Endothelial cell of umbilical vein (primary cell): ENCODE measurements around the gene DDX4. TPM values are rescaled to one million over a fixed set of nuclear protein-coding genes. Genes with fewer than 3 reads are reported as not detected.

Experiments used
- BruUV-seq: library from RNA; stranded (reverse); fragments of 400-500 nt; replicated peaks from 2 replicates; lab custom pipeline; 2021; lab: Mats Ljungman, UMichigan
- CTCF ChIA-PET: fragments of 300-600, 350-600 bp; sonication (Branson Sonifier 250); formaldehyde crosslinking; loops from one replicate; lab custom pipeline; 2021; ENCODE audit warnings: antibody characterized with exemption, inconsistent platforms; lab: Charles Lee
- POLR2A ChIA-PET: fragments of 300-600, 350-600 bp; sonication (Branson Sonifier 250); formaldehyde crosslinking; loops from one replicate; lab custom pipeline; 2021; ENCODE audit warnings: antibody characterized with exemption, inconsistent platforms; lab: Charles Lee
- DNase-seq: peaks from one replicate; pipeline ENCODE4 v3.0.0-alpha.2; 2011; ENCODE audit warnings: low read depth, low spot score
- FAIRE-seq: peaks from 2 replicates; lab custom pipeline; 2011; peaks lifted over from hg19 to GRCh38; lab: Jason Lieb, UNC
- H2AFZ ChIP-seq: 2 replicates; pipeline ENCODE4 v1.6.0; 2012; ENCODE audit warnings: low read depth, low read length, control low read depth, inconsistent platforms
- H3K27ac ChIP-seq: 2 replicates; pipeline ENCODE4 v1.5.1; 2011; ENCODE audit warnings: low read depth, mild to moderate bottlenecking, control low read depth, low read length, moderate library complexity; ENCODE audit not compliant: insufficient read depth
- H3K27me3 ChIP-seq, 2 experiments: 2 replicates each; pipeline versions ENCODE4 v1.6.0 to v1.6.1; 2011; ENCODE audit warnings: low read length in 2 of 2, mixed read lengths in 1 of 2; ENCODE audit not compliant: control insufficient read depth in 2 of 2, insufficient read depth in 2 of 2
- H3K36me3 ChIP-seq, 2 experiments: 2 replicates in 1 of 2; 3 replicates in 1 of 2; pipeline ENCODE4 v1.5.1; 2011; ENCODE audit warnings: low read length in 2 of 2, mild to moderate bottlenecking in 1 of 2, moderate library complexity in 1 of 2; ENCODE audit not compliant: control insufficient read depth in 2 of 2, insufficient read depth in 2 of 2; ENCODE audit errors: extremely low read depth in 1 of 2
- H3K4me1 ChIP-seq: 3 replicates; pipeline ENCODE4 v1.5.1; 2011; ENCODE audit warnings: mild to moderate bottlenecking, low read length; ENCODE audit not compliant: control insufficient read depth, insufficient read depth; ENCODE audit errors: extremely low read depth
- H3K4me2 ChIP-seq: 2 replicates; pipeline ENCODE4 v1.6.1; 2011; ENCODE audit warnings: low read length, control low read depth, mixed read lengths; ENCODE audit not compliant: insufficient read depth
- H3K4me3 ChIP-seq, 3 experiments: fragments of 200-600 bp in 1 of 3; sonication (generic), shearing (Covaris generic) in 1 of 3; replicated peaks in 1 of 3; 2 replicates each; pipeline ENCODE4 v1.5.1; 2011 to 2016; ENCODE audit warnings: control low read depth in 3 of 3, low read length in 3 of 3, mild to moderate bottlenecking in 2 of 3, inconsistent platforms in 1 of 3, low read depth in 1 of 3, moderate library complexity in 1 of 3; ENCODE audit not compliant: insufficient read depth in 1 of 3
- H3K79me2 ChIP-seq: 2 replicates; pipeline ENCODE4 v1.6.0; 2012; ENCODE audit warnings: low read length, inconsistent platforms; ENCODE audit not compliant: control insufficient read depth, insufficient read depth
- H3K9ac ChIP-seq: replicated peaks from 2 replicates; pipeline ENCODE3; 2011; ENCODE audit warnings: low read length, control low read depth; ENCODE audit not compliant: insufficient read depth; ENCODE audit errors: extremely low read depth
- H3K9me1 ChIP-seq: replicated peaks from 3 replicates; pipeline ENCODE4 v1.6.0; 2011; ENCODE audit warnings: mild to moderate bottlenecking, low read length; ENCODE audit not compliant: control insufficient read depth, insufficient read depth; ENCODE audit errors: extremely low read depth
- H3K9me3 ChIP-seq: replicated peaks from 2 replicates; pipeline ENCODE4 v1.5.1; 2012; ENCODE audit warnings: low read length, inconsistent platforms; ENCODE audit not compliant: control insufficient read depth, insufficient read depth
- H4K20me1 ChIP-seq: replicated peaks from 2 replicates; pipeline ENCODE3; 2011; ENCODE audit warnings: mild to moderate bottlenecking, low read length; ENCODE audit not compliant: control insufficient read depth, insufficient read depth; ENCODE audit errors: extremely low read depth
- CTCF ChIP-seq, 2 donors: IDR thresholded peaks; 1 replicate in 1 of 2; 2 replicates in 1 of 2; pipeline ENCODE4 v1.5.1; 2011; ENCODE audit warnings: low read length in 2 of 2, mild to moderate bottlenecking in 2 of 2, moderate library complexity in 2 of 2, control low read depth in 1 of 2, inconsistent platforms in 1 of 2, low read depth in 1 of 2; ENCODE audit not compliant: insufficient read depth in 1 of 2; ENCODE audit errors: extremely low read depth in 1 of 2
- EZH2 ChIP-seq: IDR thresholded peaks from 2 replicates; pipeline ENCODE4 v1.6.1; 2012; ENCODE audit warnings: borderline replicate concordance, low read depth, mild to moderate bottlenecking, moderate library complexity, low read length, inconsistent platforms; ENCODE audit not compliant: severe bottlenecking
- FOS ChIP-seq: IDR thresholded peaks from 2 replicates; pipeline ENCODE4 v1.6.1; 2011; ENCODE audit warnings: mild to moderate bottlenecking, low read length, moderate library complexity, borderline replicate concordance; ENCODE audit not compliant: insufficient read depth
- GATA2 ChIP-seq: IDR thresholded peaks from 2 replicates; pipeline ENCODE4 v1.7.0; 2011; ENCODE audit warnings: low read depth, mild to moderate bottlenecking, moderate library complexity, mixed read lengths, low read length; ENCODE audit not compliant: insufficient read length, insufficient read depth
- JUN ChIP-seq: IDR thresholded peaks from 2 replicates; pipeline ENCODE4 v1.6.1; 2011; ENCODE audit warnings: borderline replicate concordance, low read depth; ENCODE audit not compliant: insufficient read length, insufficient read depth
- MAX ChIP-seq: IDR thresholded peaks from 2 replicates; pipeline ENCODE4 v1.6.1; 2011; ENCODE audit not compliant: insufficient read depth, insufficient read length
- MYC ChIP-seq: IDR thresholded peaks from one replicate; pipeline ENCODE4 v1.6.1; 2011; ENCODE audit warnings: mild to moderate bottlenecking, low read depth, low read length
- POLR2A ChIP-seq: IDR thresholded peaks from 2 replicates; pipeline ENCODE4 v1.6.1; 2012; ENCODE audit warnings: low read depth, mild to moderate bottlenecking, control low read depth, low read length
- POLR2AphosphoS5 ChIP-seq: IDR thresholded peaks from 2 replicates; pipeline ENCODE4 v1.6.1; 2012; ENCODE audit warnings: low read depth, mild to moderate bottlenecking, control low read depth, low read length, moderate library complexity; ENCODE audit not compliant: insufficient read depth
- dilution Hi-C: fragments of 300-500 bp; cut with MboI; formaldehyde crosslinking; loops from one replicate; pipeline ENCODE4 v1.15.0; 2019; ENCODE audit warnings: low sequenced_read_pairs; ENCODE audit not compliant: extremely low pct_ligation_motif_present
- intact Hi-C: fragments of 100-400 bp; cut with micrococcal nuclease; formaldehyde crosslinking; loops from one replicate; pipeline ENCODE4 v1.10.0; 2022
- polyA plus RNA-seq, 4 experiments: library from polyadenylated mRNA; depleted of rRNA in 3 of 4; stranded (reverse) in 3 of 4; unstranded in 1 of 4; fragments of >200 nt; gene quantifications; 2 replicates each; pipeline versions ENCODE4 v1.2.1 to v1.2.3, GENCODE V29; 2011 to 2012; ENCODE audit warnings: missing spikeins in 1 of 4
- total RNA-seq: library from RNA; stranded (reverse); gene quantifications from 2 replicates; pipeline ENCODE4 v1.2.3, GENCODE V29; 2021

Gene DDX4
- total and polyA plus RNA-seq, 2 donors (not counting 3 experiments of a cell fraction or from before 2014, with no cell fraction given), result not detected

GRCh38 chr5:55742778-55743177 is 4.9 kb downstream of the DDX4 start:
- Histone ChIP-seq H3K4me1 (no peaks in the 10 kb centered on the region), H3K4me3 (no peak overlapping the region), H4K20me1 (no peaks in the 10 kb centered on the region), H3K27ac (no peak overlapping the region), H3K9me1 (no peaks in the 10 kb centered on the region), H3K4me2 (no peak overlapping the region), H3K27me3 (no peaks in the 10 kb centered on the region), H3K9ac (no peak overlapping the region), H3K79me2 (no peaks in the 10 kb centered on the region), H3K9me3 (no peaks in the 10 kb centered on the region), H3K36me3 (no peaks in the 10 kb centered on the region), H2AFZ (no peak overlapping the region)
- no peak for TF ChIP-seq EZH2
- no peak for TF ChIP-seq POLR2AphosphoS5
- no peak for TF ChIP-seq CTCF (IDR thresholded peaks at IDR 0.05; ENCODE audit: extremely low read depth in 1 of 2, insufficient read depth in 1 of 2, low read depth in 1 of 2, low read length in 2 of 2)
- no peak for TF ChIP-seq POLR2A
- no peak for TF ChIP-seq GATA2
- no peak for TF ChIP-seq MAX
- no peak for TF ChIP-seq FOS
- TF ChIP-seq MYC, result no peak
- no peak for TF ChIP-seq JUN
- dilution Hi-C loops, result no loop called here
- intact Hi-C loops, result no loop called here
- ChIA-PET POLR2A (no interaction called here), CTCF (interaction anchor here (1.7 kb wide), 1 partner anchor 9 kb away, joined by 5 read pairs; no protein-coding TSS in a partner anchor)
- BruUV-seq, result no TSS peak
- DNase-seq (no peak), FAIRE-seq (no peak)
